ENCODE measurements around the gene FEZF2.

GRCh38 chr3:62405566-62405965 lies 32.2 kb upstream of the FEZF2 start:
- TF ChIP-seq GATA2 (IDR thresholded peaks at IDR 0.05; ENCODE audit: low read depth, low read length) (no peak), GATA3 (IDR thresholded peaks at IDR 0.05; ENCODE audit: low read depth, low read length) (no peak)

Measured in SH-SY5Y (cell line).